Measurements from ENCODE around the gene SMPDL3B.

The SMPDL3B gene

GRCh38 chr1:27940870-27941560, 6.2 kb downstream of the SMPDL3B start:
- no peak for DNase-seq (ENCODE audit: low read depth)

GRCh38 chr1:27941671-27942540, 7.1 kb downstream of the SMPDL3B start:
- no peak for DNase-seq (ENCODE audit: low read depth)

- DNase-seq (ENCODE audit: low read depth), result no peak
Measured at GRCh38 chr1:27945020-27945419, 10.2 kb downstream of the SMPDL3B start.

GRCh38 chr1:27949027-27949426, 14.2 kb downstream of the SMPDL3B start:
- DNase-seq (ENCODE audit: low read depth), result no peak

- no peak for DNase-seq (ENCODE audit: low read depth)
Measured at GRCh38 chr1:27951396-27951795, 16.6 kb downstream of the SMPDL3B start.

- DNase-seq (ENCODE audit: low read depth), result no peak
Measured at GRCh38 chr1:27952147-27952546, 17.3 kb downstream of the SMPDL3B start.

- no peak for DNase-seq (ENCODE audit: low read depth)
Measured at GRCh38 chr1:27954186-27954585, 19.4 kb downstream of the SMPDL3B start.

GRCh38 chr1:27955076-27955475, 20.3 kb downstream of the SMPDL3B start:
- DNase-seq (ENCODE audit: low read depth), result no peak

GRCh38 chr1:27956761-27957160, 22.0 kb downstream of the SMPDL3B start:
- DNase-seq (ENCODE audit: low read depth), result no peak

GRCh38 chr1:27957655-27958054, 22.9 kb downstream of the SMPDL3B start:
- no peak for DNase-seq (ENCODE audit: low read depth)

- DNase-seq (ENCODE audit: low read depth), result no peak
Measured at GRCh38 chr1:27958513-27958912, 23.7 kb downstream of the SMPDL3B start.

- no peak for DNase-seq (ENCODE audit: low read depth)
Measured at GRCh38 chr1:27959792-27960603, 25.2 kb downstream of the SMPDL3B start, which contains the start of gene XKR8. XKR8 (plus strand) TSS chr1:27959973; CDS start chr1:27960070, 97 bp downstream.

- DNase-seq (ENCODE audit: low read depth), result no peak
Measured at GRCh38 chr1:27960762-27961645, 26.2 kb downstream of the SMPDL3B start.

- no peak for DNase-seq (ENCODE audit: low read depth)
Measured at GRCh38 chr1:27961646-27962221, 26.9 kb downstream of the SMPDL3B start.

- no peak for DNase-seq (ENCODE audit: low read depth)
Measured at GRCh38 chr1:27963393-27963792, 28.6 kb downstream of the SMPDL3B start.

GRCh38 chr1:27966402-27967105, 31.8 kb downstream of the SMPDL3B start:
- no peak for DNase-seq (ENCODE audit: low read depth)

GRCh38 chr1:27967106-27967883, 32.5 kb downstream of the SMPDL3B start:
- no peak for DNase-seq (ENCODE audit: low read depth)

GRCh38 chr1:27967884-27968466, 33.2 kb downstream of the SMPDL3B start:
- no peak for DNase-seq (ENCODE audit: low read depth)

- peak; percentile 81 for DNase-seq (ENCODE audit: low read depth)
Measured at GRCh38 chr1:27968692-27969091, 33.9 kb downstream of the SMPDL3B start.

Measured in non-pigmented ciliary epithelial cell (primary cell).